Endothelial cell of umbilical vein (primary cell): Measurements from ENCODE around the gene HELQ.

ENCODE experiments used
- MYC ChIP-seq: IDR thresholded peaks from one replicate; pipeline ENCODE4 v1.6.1; 2011; ENCODE audit warnings: mild to moderate bottlenecking, low read depth, low read length
- POLR2A ChIP-seq: IDR thresholded peaks from 2 replicates; pipeline ENCODE4 v1.6.1; 2012; ENCODE audit warnings: low read depth, mild to moderate bottlenecking, control low read depth, low read length
- POLR2AphosphoS5 ChIP-seq: IDR thresholded peaks from 2 replicates; pipeline ENCODE4 v1.6.1; 2012; ENCODE audit warnings: low read depth, mild to moderate bottlenecking, control low read depth, low read length, moderate library complexity; ENCODE audit not compliant: insufficient read depth
- TF ChIP-seq, protein P1 (sequence below), 2 donors: IDR thresholded peaks; 1 replicate in 1 of 2; 2 replicates in 1 of 2; pipeline ENCODE4 v1.5.1; 2011; ENCODE audit warnings: low read length in 2 of 2, mild to moderate bottlenecking in 2 of 2, moderate library complexity in 2 of 2, control low read depth in 1 of 2, inconsistent platforms in 1 of 2, low read depth in 1 of 2; ENCODE audit not compliant: insufficient read depth in 1 of 2; ENCODE audit errors: extremely low read depth in 1 of 2

- TF ChIP-seq, protein P1, sequence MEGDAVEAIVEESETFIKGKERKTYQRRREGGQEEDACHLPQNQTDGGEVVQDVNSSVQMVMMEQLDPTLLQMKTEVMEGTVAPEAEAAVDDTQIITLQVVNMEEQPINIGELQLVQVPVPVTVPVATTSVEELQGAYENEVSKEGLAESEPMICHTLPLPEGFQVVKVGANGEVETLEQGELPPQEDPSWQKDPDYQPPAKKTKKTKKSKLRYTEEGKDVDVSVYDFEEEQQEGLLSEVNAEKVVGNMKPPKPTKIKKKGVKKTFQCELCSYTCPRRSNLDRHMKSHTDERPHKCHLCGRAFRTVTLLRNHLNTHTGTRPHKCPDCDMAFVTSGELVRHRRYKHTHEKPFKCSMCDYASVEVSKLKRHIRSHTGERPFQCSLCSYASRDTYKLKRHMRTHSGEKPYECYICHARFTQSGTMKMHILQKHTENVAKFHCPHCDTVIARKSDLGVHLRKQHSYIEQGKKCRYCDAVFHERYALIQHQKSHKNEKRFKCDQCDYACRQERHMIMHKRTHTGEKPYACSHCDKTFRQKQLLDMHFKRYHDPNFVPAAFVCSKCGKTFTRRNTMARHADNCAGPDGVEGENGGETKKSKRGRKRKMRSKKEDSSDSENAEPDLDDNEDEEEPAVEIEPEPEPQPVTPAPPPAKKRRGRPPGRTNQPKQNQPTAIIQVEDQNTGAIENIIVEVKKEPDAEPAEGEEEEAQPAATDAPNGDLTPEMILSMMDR (IDR thresholded peaks at IDR 0.05; ENCODE audit: extremely low read depth in 1 of 2, insufficient read depth in 1 of 2, low read depth in 1 of 2, low read length in 2 of 2), result no peak
- no peak for TF ChIP-seq MYC
- no peak for TF ChIP-seq POLR2AphosphoS5
- TF ChIP-seq POLR2A, result no peak
Measured at GRCh38 chr4:83486457-83487129, 31.0 kb upstream of the HELQ start.
